ENCODE results near the gene TWIST2.

DNA sequence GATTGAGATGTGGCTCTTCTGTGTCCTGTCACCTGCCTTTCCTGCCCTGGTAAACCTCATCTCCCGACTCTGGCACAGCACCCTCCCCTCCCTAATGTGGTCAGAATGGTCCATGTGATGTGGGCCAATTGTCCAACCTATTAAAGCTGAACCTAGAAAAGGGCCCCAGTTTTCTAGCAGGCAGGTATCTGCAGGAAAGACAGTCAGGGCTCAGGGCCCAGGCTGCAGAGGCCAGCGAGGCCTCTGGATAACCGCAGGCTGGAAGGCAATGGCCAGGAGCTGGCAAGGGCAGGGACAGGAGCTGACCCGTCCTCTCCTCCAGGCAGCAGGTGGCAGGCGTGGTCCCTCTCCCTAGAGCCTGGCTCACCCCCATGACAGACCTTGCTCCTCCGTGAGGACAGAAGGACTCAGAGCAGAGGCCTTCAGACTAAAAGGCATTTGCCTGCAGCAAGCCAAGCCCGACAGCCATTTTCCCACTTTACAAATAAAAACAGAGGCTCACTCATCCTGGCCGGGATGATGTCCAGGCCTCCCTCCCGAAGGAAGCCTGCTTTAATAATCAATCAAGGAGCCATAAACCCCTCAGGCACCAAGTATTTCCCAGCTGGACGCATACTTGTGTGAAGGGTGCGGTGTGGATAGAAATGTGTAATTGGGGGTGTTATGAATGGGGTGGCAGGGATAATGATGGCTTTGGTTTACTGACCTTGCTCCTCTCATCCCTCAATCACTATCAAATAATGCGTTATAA is 107.1 kb downstream of the TWIST2 start:
- TF ChIP-seq, protein P1, sequence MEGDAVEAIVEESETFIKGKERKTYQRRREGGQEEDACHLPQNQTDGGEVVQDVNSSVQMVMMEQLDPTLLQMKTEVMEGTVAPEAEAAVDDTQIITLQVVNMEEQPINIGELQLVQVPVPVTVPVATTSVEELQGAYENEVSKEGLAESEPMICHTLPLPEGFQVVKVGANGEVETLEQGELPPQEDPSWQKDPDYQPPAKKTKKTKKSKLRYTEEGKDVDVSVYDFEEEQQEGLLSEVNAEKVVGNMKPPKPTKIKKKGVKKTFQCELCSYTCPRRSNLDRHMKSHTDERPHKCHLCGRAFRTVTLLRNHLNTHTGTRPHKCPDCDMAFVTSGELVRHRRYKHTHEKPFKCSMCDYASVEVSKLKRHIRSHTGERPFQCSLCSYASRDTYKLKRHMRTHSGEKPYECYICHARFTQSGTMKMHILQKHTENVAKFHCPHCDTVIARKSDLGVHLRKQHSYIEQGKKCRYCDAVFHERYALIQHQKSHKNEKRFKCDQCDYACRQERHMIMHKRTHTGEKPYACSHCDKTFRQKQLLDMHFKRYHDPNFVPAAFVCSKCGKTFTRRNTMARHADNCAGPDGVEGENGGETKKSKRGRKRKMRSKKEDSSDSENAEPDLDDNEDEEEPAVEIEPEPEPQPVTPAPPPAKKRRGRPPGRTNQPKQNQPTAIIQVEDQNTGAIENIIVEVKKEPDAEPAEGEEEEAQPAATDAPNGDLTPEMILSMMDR (IDR thresholded peaks at IDR 0.05), result no peak
- TF ChIP-seq POLR2A (IDR thresholded peaks at IDR 0.05), result no peak

Measured in thyroid gland (tissue), 4 donors.